CD14-positive monocyte (primary cell): ENCODE data around the gene MOCOS. TPM values are rescaled to one million over a fixed set of nuclear protein-coding genes. Genes with fewer than 3 reads are reported as not detected.

Source experiments
- DNase-seq, 3 donors: peaks; one replicate each; pipeline ENCODE4 v3.0.0-alpha.2; 2011 to 2022
- H2AFZ ChIP-seq: 2 replicates; pipeline ENCODE4 v1.6.0; 2012; ENCODE audit warnings: mild to moderate bottlenecking, low read depth, low read length, inconsistent platforms; ENCODE audit not compliant: insufficient read depth, poor library complexity, severe bottlenecking
- H3K27ac ChIP-seq, 2 donors: 1 replicate in 1 of 2; 2 replicates in 1 of 2; pipeline ENCODE4 v1.5.1; 2012 to 2013; ENCODE audit warnings: low read length in 2 of 2, control low read depth in 1 of 2, inconsistent platforms in 1 of 2, low read depth in 1 of 2, mild to moderate bottlenecking in 1 of 2
- H3K27me3 ChIP-seq, 2 donors: one replicate each; pipeline versions ENCODE4 v1.6.0 to v1.6.1; 2011 to 2013; ENCODE audit warnings: low read length in 2 of 2; ENCODE audit not compliant: control insufficient read depth in 2 of 2, insufficient read depth in 2 of 2
- H3K36me3 ChIP-seq, 2 donors: replicated peaks in 1 of 2; 1 replicate in 1 of 2; 2 replicates in 1 of 2; pipeline versions ENCODE4 v1.5.1 to v1.6.1; 2012 to 2013; ENCODE audit warnings: low read length in 2 of 2, control low read depth in 1 of 2, inconsistent platforms in 1 of 2, mild to moderate bottlenecking in 1 of 2; ENCODE audit not compliant: insufficient read depth in 2 of 2, control insufficient read depth in 1 of 2
- H3K4me1 ChIP-seq, 2 donors: 1 replicate in 1 of 2; 2 replicates in 1 of 2; pipeline versions ENCODE4 v1.5.1 to v1.6.1; 2012 to 2013; ENCODE audit warnings: low read length in 2 of 2, control low read depth in 1 of 2, inconsistent platforms in 1 of 2, mild to moderate bottlenecking in 1 of 2, moderate library complexity in 1 of 2; ENCODE audit not compliant: insufficient read depth in 2 of 2, control insufficient read depth in 1 of 2
- H3K4me2 ChIP-seq: replicated peaks from 2 replicates; pipeline ENCODE3; 2012; ENCODE audit warnings: low read length, moderate library complexity, mild to moderate bottlenecking; ENCODE audit not compliant: poor library complexity, severe bottlenecking; ENCODE audit errors: extremely low read depth
- H3K4me3 ChIP-seq, 3 experiments: fragments of 200-600 bp in 1 of 3; sonication (generic) in 1 of 3; replicated peaks in 1 of 3; 1 replicate in 2 of 3; 2 replicates in 1 of 3; pipeline ENCODE4 v1.5.1; 2011 to 2013; ENCODE audit warnings: low read length in 3 of 3, mild to moderate bottlenecking in 3 of 3, control low read depth in 2 of 3, low read depth in 2 of 3, inconsistent platforms in 1 of 3, moderate library complexity in 1 of 3
- H3K79me2 ChIP-seq: 2 replicates; pipeline ENCODE4 v1.6.0; 2012; ENCODE audit warnings: mild to moderate bottlenecking, control low read depth, inconsistent platforms, low read length, moderate library complexity; ENCODE audit not compliant: insufficient read depth
- H3K9ac ChIP-seq: 2 replicates; pipeline ENCODE4 v1.6.0; 2017; ENCODE audit warnings: low read length, mild to moderate bottlenecking; ENCODE audit not compliant: insufficient read depth, poor library complexity, severe bottlenecking
- H3K9me3 ChIP-seq, 2 donors: replicated peaks in 1 of 2; 1 replicate in 1 of 2; 2 replicates in 1 of 2; pipeline versions ENCODE4 v1.5.1 to v1.6.1; 2012 to 2013; ENCODE audit warnings: low read length in 2 of 2, control low read depth in 1 of 2; ENCODE audit not compliant: control insufficient read depth in 1 of 2, insufficient read depth in 1 of 2
- H4K20me1 ChIP-seq: 2 replicates; pipeline ENCODE4 v1.6.0; 2012; ENCODE audit warnings: mild to moderate bottlenecking, low read length, control low read depth, moderate library complexity; ENCODE audit not compliant: insufficient read depth
- H3K27ac Mint-ChIP-seq, 7 donors: one replicate each; pipeline ENCODE4 v1.8.0; 2020; ENCODE audit warnings: mild to moderate bottlenecking in 7 of 7, mixed read lengths in 7 of 7, moderate library complexity in 6 of 7, inconsistent platforms in 2 of 7
- H3K27me3 Mint-ChIP-seq, 3 donors: one replicate each; pipeline ENCODE4 v1.8.0; 2021 to 2022; ENCODE audit warnings: low read depth in 3 of 3, mild to moderate bottlenecking in 3 of 3, mixed read lengths in 3 of 3, moderate library complexity in 3 of 3, inconsistent platforms in 1 of 3
- H3K36me3 Mint-ChIP-seq, 2 donors: one replicate each; pipeline ENCODE4 v1.8.0; 2020; ENCODE audit warnings: mixed read lengths in 2 of 2, inconsistent platforms in 1 of 2, mild to moderate bottlenecking in 1 of 2
- H3K4me1 Mint-ChIP-seq: one replicate; pipeline ENCODE4 v1.8.0; 2020; ENCODE audit warnings: mild to moderate bottlenecking, mixed read lengths
- H3K4me3 Mint-ChIP-seq, 2 donors: one replicate each; pipeline ENCODE4 v1.8.0; 2020; ENCODE audit warnings: mild to moderate bottlenecking in 2 of 2, mixed read lengths in 2 of 2, moderate library complexity in 1 of 2
- H3K9me3 Mint-ChIP-seq, 7 donors: one replicate each; pipeline ENCODE4 v1.8.0; 2020 to 2022; ENCODE audit warnings: mixed read lengths in 7 of 7, mild to moderate bottlenecking in 6 of 7, moderate library complexity in 6 of 7, inconsistent platforms in 2 of 7
- CTCF ChIP-seq: fragments of 200-600 bp; IDR thresholded peaks from one replicate; pipeline ENCODE4 v1.8.0; 2022; ENCODE audit warnings: antibody characterized with exemption, mild to moderate bottlenecking
- WGBS: methylation state at CpG from one replicate; pipeline ENCODE4 v1.1.5; 2013; ENCODE audit warnings: missing lambda C conversion rate; ENCODE audit not compliant: insufficient coverage; 5-methylcytosine and 5-hydroxymethylcytosine counted together
- intact Hi-C, 2 donors: fragments of 100-400 bp; cut with micrococcal nuclease; formaldehyde crosslinking; loops; one replicate each; pipeline versions ENCODE4 v1.15.0 to v1.15.1; 2023
- polyA plus RNA-seq, 3 donors: library from polyadenylated mRNA; depleted of rRNA in 1 of 3; unstranded in 2 of 3; stranded (reverse) in 1 of 3; fragments of 300-500 nt in 2 of 3; fragments of >200 nt in 1 of 3; fragmentation: Illumina TruSeq in 2 of 3; gene quantifications; 1 replicate in 2 of 3; 2 replicates in 1 of 3; pipeline ENCODE4 v1.2.3, GENCODE V29; 2012 to 2021

The MOCOS gene
- polyA plus RNA-seq, 3 donors: 0.03 to 0.05 TPM; not detected in 1

- no peak for TF ChIP-seq CTCF
- WGBS: no CpG with 5 or more reads among the region's 1 CpG
- Histone ChIP-seq H3K79me2 (no peaks in the 10 kb centered on the region), H3K36me3 (no peaks in the 10 kb centered on the region), H3K9ac (no peak overlapping the region), H3K4me1 (peaks cover 0 to 12% of the 10 kb centered on the region in 2 donors), H3K4me2 (no peak overlapping the region), H3K27ac (no peak overlapping the region), H2AFZ (no peak overlapping the region), H4K20me1 (no peaks in the 10 kb centered on the region), H3K9me3 (peaks cover 0 to 18% of the 10 kb centered on the region in 2 donors), H3K4me3 (no peak overlapping the region), H3K27me3 (peaks cover 57 to 74% of the 10 kb centered on the region in 2 donors)
- H3K4me1 Mint-ChIP-seq: no peaks in the 10 kb centered on the region
- H3K4me3 Mint-ChIP-seq: no peak overlapping the region
- peaks cover 0 to 5% (median 2%) of the 10 kb centered on the region in 7 donors for H3K9me3 Mint-ChIP-seq
- H3K27ac Mint-ChIP-seq: no peak overlapping the region
- intact Hi-C loops: no loop called here
- H3K36me3 Mint-ChIP-seq: no peaks in the 10 kb centered on the region
- H3K27me3 Mint-ChIP-seq: peaks cover 18 to 32% (median 23%) of the 10 kb centered on the region in 3 donors
- no peak for DNase-seq
Observed at GRCh38 chr18:36295214-36295613, 107.9 kb downstream of the MOCOS start.

GRCh38 chr18:36295880-36296301 is 108.6 kb downstream of the MOCOS start:
- H3K36me3 Mint-ChIP-seq: no peaks in the 10 kb centered on the region
- Histone ChIP-seq H3K4me1 (peaks cover 0 to 12% of the 10 kb centered on the region in 2 donors), H3K27me3 (peaks cover 60 to 80% of the 10 kb centered on the region in 2 donors), H4K20me1 (no peaks in the 10 kb centered on the region), H3K36me3 (no peaks in the 10 kb centered on the region), H3K9ac (no peak overlapping the region), H2AFZ (no peak overlapping the region), H3K4me3 (no peak overlapping the region), H3K4me2 (no peak overlapping the region), H3K27ac (no peak overlapping the region), H3K9me3 (peaks cover 0 to 18% of the 10 kb centered on the region in 2 donors), H3K79me2 (no peaks in the 10 kb centered on the region)
- H3K4me1 Mint-ChIP-seq: no peaks in the 10 kb centered on the region
- H3K9me3 Mint-ChIP-seq: peaks cover 0 to 5% (median 2%) of the 10 kb centered on the region in 7 donors
- H3K27ac Mint-ChIP-seq: no peak overlapping the region
- 34% methylated on average over 16 of the region's 21 CpGs for WGBS
- intact Hi-C loops: no loop called here
- peaks cover 24 to 39% (median 30%) of the 10 kb centered on the region in 3 donors for H3K27me3 Mint-ChIP-seq
- TF ChIP-seq CTCF: no peak
- no peak overlapping the region for H3K4me3 Mint-ChIP-seq
- no peak for DNase-seq
